HG02943 (cell line): ENCODE results near the gene RREB1.
"Not testable (repeated sequence)": the region's sequence is repeated elsewhere in the genome, so short reads cannot be mapped to it uniquely, and the experiment has no call there.

Experiments used
- ATAC-seq: cut with Tn5 transposase; IDR thresholded peaks from one replicate; pipeline ENCODE4 v1.9.1; 2021; ENCODE audit warnings: mild to moderate bottlenecking, low read depth, moderate library complexity; ENCODE audit not compliant: unreplicated experiment

RREB1 gene

GRCh38 chr6:7256785-7257184, 149.0 kb downstream of the RREB1 start:
- ATAC-seq, result no peak

DNA sequence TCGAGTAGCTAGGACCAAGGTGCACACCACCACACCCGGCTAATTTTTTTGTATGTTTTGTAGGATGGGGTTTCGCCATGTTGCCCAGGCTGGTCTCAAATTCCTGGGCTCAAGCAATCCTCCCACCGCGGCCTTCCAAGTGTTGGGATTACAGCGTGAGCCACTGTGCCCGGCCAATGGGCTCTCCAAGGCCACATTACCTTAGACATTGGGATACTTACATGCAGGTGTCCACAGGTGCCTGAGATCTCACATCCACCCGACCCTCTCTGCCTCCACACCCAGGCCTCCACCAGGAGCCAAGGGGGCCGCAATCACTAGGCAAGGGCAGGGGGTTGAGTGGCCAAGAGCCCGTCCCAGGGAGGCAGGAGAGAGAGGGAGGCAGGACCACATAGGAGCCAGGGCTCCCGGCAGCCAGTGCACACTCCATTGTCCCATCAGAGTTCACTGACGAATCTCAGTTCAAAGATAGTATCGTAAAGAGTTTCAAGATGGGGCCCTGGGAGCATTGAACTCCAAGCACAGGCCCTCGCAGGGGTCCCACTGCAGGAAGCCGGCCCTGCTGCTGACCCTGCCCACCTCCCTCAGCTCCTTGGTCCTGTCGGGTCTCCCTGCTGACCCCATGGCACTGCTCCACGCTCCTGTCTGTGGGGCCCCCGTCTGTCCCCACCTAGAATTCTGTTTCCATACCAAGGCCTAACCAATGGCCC, 149.9 kb downstream of the RREB1 start:
- ATAC-seq, result no peak

DNA sequence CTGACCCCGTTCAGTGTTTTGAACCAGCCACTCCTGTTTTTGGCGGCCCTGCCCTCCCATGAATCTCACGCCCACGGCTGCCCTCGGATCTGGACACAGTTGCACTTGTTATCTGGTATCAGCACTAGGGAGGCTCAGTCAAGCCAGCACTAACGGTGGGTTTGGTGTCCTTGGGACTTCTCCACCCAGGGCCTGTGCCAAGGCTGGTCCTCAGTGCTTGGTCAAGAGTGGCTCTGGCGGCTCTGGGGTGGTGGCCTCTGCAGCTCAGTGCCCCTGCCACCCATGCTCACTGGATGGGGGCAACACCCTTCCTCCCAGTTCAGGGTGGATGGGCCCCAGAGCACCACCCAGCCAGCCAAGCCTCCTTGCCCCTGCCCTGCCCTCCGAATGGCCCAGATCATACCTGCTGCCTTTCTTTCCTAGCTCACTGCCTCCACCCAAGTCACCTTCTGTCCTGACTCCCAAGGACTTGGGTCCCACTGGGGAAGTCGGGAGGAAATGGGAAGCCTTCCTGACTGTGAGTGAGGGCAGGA, 150.5 kb downstream of the RREB1 start:
- ATAC-seq, result no peak

DNA sequence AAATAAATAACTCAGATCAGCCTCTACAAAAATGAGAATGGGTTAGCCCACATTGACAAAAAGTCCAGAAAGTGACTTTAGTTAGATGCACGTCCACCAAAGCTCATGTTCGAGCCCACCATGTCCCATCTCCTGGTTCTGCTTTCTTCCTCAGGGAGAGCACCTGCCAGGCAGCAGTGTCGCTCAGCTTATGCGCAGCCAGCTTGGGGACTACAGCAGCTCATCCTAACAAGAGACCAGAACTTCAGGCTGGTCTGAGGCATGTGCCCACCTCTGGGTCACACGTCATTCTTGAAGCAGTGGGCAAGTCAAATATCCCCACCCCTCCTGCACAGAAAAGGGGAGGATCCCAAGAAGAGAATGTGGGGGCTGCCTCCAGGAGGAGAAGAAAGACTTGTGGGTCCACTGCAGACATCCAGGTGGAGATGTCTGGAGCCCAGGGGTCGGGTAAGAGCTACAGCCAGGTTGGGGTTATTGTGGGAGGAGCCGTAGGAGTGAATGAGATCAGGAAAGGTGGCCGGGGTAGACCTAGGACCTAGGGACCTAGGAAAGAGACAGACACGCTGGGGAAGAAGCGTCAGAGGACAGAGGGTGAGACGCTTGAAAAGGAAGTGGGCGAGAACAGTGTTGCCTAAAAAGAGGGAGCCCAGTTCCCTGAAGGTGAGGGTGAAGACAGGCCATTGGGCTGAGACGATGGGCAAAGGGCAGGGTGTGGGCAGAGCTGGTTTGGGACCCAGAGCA, 152.7 kb downstream of the RREB1 start:
- ATAC-seq, result no peak

GRCh38 chr6:7261032-7261841, 153.5 kb downstream of the RREB1 start:
- ATAC-seq, result no peak

DNA sequence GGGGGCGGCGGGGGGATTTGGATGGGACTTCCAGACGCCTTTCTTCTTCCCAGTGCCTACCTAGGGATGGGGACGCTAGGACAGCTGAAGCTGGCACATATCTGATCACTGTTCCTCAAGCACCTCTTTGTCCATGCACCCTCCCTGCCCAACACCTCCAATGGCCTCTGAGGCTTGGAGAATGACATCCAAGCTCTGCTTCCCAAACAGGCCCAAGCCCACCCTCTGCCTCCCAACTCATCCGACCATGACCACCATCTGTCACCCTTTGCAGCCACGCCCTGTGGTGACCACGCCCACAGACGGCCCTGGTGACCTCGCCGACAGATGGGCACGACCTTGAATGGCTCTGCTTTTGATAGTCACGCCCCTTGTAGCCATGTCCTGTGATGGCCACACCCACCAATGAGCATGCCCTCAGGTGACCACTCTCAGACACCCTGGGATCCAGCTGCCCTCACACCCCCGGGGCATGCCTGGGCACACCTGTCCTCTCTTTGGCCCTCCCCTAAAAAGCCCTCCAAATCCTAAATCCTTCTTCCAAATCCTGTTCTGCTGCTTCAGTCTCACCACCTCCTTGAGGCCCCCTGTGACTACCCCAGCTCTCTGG, 154.2 kb downstream of the RREB1 start:
- ATAC-seq, result no peak

- ATAC-seq, result no peak
Observed at GRCh38 chr6:7262746-7263518, 155.2 kb downstream of the RREB1 start.

- not testable (repeated sequence) for ATAC-seq
Observed at GRCh38 chr6:7263519-7263805, 155.7 kb downstream of the RREB1 start.

GRCh38 chr6:7264041-7264440, 156.3 kb downstream of the RREB1 start:
- ATAC-seq, result no peak

DNA sequence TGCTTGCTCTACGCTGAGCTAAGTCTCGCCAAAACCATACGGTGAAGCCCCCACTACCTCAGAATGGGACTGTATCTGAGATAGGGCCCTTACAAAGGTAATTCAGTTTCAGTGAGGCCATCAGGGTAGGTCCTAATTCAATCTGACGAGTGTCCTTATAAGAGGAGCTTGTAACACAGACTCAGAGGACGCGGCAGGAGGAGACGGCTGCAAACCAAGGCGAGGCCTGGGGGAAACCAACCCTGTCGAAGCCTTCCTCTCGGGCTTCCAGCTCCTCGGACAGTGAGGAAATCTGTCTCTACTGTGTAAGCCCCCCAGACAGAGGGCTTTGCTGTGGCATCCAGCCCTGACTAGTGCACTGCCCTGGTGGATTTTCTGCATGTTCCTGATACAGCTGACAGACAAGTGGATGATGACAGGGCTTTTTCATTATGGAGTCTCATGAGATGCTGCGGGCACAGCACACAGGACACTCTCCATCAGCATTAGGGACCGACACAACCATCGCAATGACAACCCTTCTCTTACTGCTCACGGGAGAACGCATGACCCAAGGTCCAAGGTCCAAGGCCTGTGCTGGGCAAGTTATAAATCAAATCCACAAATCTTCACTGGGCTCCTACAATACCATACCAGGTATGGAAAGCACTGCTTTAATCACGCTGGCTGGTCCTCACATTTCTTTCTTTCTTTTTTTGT, 157.1 kb downstream of the RREB1 start:
- no peak for ATAC-seq

GRCh38 chr6:7265385-7265726, 157.6 kb downstream of the RREB1 start:
- ATAC-seq, result not testable (repeated sequence)

DNA sequence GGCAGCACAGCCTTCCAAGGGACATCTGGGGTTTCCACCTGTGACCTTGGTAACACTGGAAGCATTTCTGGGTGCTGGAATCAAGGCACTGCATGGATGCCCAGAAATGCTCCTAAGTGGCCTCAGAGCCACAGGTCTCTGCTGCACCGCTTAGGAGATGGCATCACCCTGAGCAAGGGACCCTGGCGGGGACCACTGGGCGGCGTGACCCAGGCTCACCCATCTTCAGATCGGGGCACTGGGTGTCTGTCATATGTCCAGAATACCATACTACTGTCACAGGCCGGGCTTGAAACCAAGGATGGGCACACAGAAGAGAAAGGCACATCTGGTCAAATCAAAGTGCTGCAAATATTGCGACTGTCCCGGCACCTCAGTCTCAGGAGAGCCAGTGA, 159.3 kb downstream of the RREB1 start:
- ATAC-seq, result no peak

DNA sequence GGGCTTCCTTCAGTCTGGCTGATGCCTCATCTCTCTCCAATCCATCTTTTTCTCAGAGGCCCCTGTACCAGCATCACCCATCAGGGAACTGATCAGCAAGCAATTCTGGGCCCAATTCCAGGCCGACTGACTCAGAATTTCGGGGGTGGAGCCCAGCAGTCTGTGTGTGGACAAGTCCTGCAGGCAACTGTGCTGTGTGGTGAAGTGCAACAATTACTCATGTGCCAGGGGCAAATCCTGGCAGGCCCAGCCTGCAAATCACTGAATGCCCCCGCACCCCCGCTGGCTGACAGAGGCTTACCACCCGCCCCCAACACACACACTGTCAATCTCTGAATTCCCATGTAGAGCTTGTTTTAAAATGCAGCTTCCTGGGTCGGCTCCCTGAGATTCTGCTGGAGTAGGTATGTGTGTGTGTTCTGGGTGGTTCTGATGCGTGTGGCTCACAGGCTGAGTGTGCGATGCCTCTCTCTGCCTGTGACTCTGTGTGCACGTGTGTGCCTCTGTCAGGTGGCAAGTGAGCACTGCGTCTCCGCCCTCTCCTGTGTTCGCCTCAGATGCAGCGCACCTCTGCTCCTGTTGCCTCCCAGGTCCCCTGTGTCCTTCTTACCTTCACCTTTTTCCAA, 159.8 kb downstream of the RREB1 start:
- ATAC-seq, result no peak

DNA sequence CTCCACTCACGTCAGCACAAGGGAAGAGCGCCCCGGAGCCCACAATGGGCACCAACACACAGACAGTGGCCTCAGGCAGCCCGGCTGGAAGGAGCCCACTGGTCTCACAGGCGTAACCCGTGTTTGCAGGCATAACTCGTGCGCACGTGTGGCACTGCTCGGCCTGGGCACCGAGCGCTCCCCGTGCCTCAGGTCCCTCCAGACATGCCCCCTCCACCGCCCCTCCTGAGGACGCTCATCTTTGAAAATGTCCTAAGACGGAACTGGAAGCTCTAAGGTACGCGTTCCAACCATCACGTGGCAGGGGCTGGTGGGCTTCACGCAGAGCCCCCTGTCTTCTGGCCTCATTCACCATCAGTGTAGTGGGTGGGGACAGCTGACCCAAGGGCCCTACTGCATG, 160.6 kb downstream of the RREB1 start:
- no peak for ATAC-seq

- no peak for ATAC-seq
Observed at GRCh38 chr6:7268816-7269555, 161.2 kb downstream of the RREB1 start.

DNA sequence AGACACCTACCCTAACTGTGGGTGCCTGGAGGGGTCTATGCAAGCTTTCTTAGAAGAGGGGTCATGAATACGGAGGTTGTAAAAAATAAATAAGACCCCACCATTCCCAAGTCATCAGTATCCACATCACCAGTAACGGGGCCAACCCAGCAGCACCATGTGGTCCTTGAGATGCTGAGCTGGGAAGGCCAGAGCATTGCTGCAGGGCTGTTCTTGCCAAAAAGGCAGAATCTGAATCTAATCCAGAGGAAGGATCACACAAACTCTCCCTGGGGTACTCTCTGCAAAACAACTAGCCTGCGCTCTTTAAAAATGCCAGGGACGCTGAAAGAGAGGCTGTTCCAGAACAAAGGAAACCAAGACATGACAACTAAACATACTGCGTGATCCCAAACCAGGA, 162.1 kb downstream of the RREB1 start:
- no peak for ATAC-seq

- ATAC-seq, result no peak
Observed at GRCh38 chr6:7270320-7271204, 162.8 kb downstream of the RREB1 start.

DNA sequence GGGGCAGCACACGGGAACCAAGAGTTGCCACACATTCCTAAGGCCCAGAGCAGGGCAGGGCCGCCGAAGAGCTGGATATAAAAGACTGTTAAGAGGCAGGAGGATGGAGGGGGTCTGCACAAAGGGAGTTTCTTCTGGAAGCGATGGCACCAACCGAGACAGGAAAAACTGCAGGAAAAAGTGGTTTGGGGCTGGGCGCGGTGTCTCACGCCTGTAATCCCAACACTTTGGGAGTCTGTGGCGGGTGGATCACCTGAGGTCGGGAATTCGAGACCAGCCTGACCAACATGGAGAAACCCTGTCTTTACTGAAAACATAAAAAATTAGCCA, 163.4 kb downstream of the RREB1 start:
- ATAC-seq, result no peak
